Glutamatergic neuron (in vitro differentiated cells): ENCODE data around the gene RALGPS2. TPM values are rescaled to one million over a fixed set of nuclear protein-coding genes. Genes with fewer than 3 reads are reported as not detected.

Experiments
- DNase-seq: peaks from one replicate; pipeline ENCODE4 v3.0.0; 2022
- H3K27ac Mint-ChIP-seq: one replicate; pipeline ENCODE4 v1.8.0; 2020; ENCODE audit warnings: mild to moderate bottlenecking, mixed read lengths, inconsistent platforms; ENCODE audit not compliant: unreplicated experiment
- H3K27me3 Mint-ChIP-seq: one replicate; pipeline ENCODE4 v1.8.0; 2020; ENCODE audit warnings: mild to moderate bottlenecking, moderate library complexity, mixed read lengths, inconsistent platforms; ENCODE audit not compliant: unreplicated experiment
- H3K36me3 Mint-ChIP-seq: one replicate; pipeline ENCODE4 v1.8.0; 2020; ENCODE audit warnings: mild to moderate bottlenecking, mixed read lengths, inconsistent platforms; ENCODE audit not compliant: unreplicated experiment
- H3K4me1 Mint-ChIP-seq: one replicate; pipeline ENCODE4 v1.8.0; 2020; ENCODE audit warnings: mild to moderate bottlenecking, low read depth, mixed read lengths, inconsistent platforms; ENCODE audit not compliant: unreplicated experiment
- H3K4me3 Mint-ChIP-seq: one replicate; pipeline ENCODE4 v1.8.0; 2020; ENCODE audit warnings: mild to moderate bottlenecking, mixed read lengths, inconsistent platforms; ENCODE audit not compliant: unreplicated experiment
- H3K9me3 Mint-ChIP-seq: one replicate; pipeline ENCODE4 v1.8.0; 2020; ENCODE audit warnings: mild to moderate bottlenecking, moderate library complexity, mixed read lengths, inconsistent platforms; ENCODE audit not compliant: unreplicated experiment
- CTCF ChIP-seq: fragments of 200-600 bp; sonication (generic); IDR thresholded peaks from one replicate; pipeline ENCODE4 v1.5.0; 2021; ENCODE audit not compliant: partially characterized antibody, unreplicated experiment
- total RNA-seq: library from RNA; stranded (reverse); fragmentation: NEBNext Ultra II Directional; extraction: Animal tissue kit (Norgen Biotek cat#: 25700); gene quantifications from one replicate; pipeline ENCODE4 v1.2.1, GENCODE V29; 2021; ENCODE audit not compliant: unreplicated experiment

The RALGPS2 gene
- total RNA-seq, 1 donor from 2014 or later, result 17.9 TPM

- Mint-ChIP-seq H3K27me3 (peaks cover 4% of the 10 kb centered on the region), H3K4me1 (peaks cover 24% of the 10 kb centered on the region), H3K36me3 (no peaks in the 10 kb centered on the region), H3K9me3 (no peaks in the 10 kb centered on the region), H3K4me3 (no peak overlapping the region), H3K27ac (no peak overlapping the region)
- DNase-seq, result no peak
- TF ChIP-seq CTCF, result no peak
Observed at GRCh38 chr1:178937695-178938094, 212.7 kb downstream of the RALGPS2 start.

- H3K27ac Mint-ChIP-seq, result peak overlapping the region; percentile 36
- TF ChIP-seq CTCF, result no peak
- no peaks in the 10 kb centered on the region for H3K9me3 Mint-ChIP-seq
- H3K27me3 Mint-ChIP-seq, result peaks cover 4% of the 10 kb centered on the region
- H3K4me3 Mint-ChIP-seq, result no peak overlapping the region
- H3K36me3 Mint-ChIP-seq, result no peaks in the 10 kb centered on the region
- no peak for DNase-seq
- peaks cover 22% of the 10 kb centered on the region for H3K4me1 Mint-ChIP-seq
Observed at GRCh38 chr1:178938101-178938958, 213.3 kb downstream of the RALGPS2 start.

GRCh38 chr1:178938959-178939317, 213.9 kb downstream of the RALGPS2 start:
- Mint-ChIP-seq H3K4me1 (peaks cover 21% of the 10 kb centered on the region), H3K4me3 (no peak overlapping the region), H3K27ac (no peak overlapping the region), H3K27me3 (peaks cover 4% of the 10 kb centered on the region), H3K36me3 (no peaks in the 10 kb centered on the region), H3K9me3 (no peaks in the 10 kb centered on the region)
- no peak for TF ChIP-seq CTCF
- no peak for DNase-seq

GRCh38 chr1:178939338-178940067, 214.5 kb downstream of the RALGPS2 start:
- Mint-ChIP-seq H3K4me3 (peak overlapping the region; percentile 10), H3K4me1 (peaks cover 21% of the 10 kb centered on the region), H3K9me3 (no peaks in the 10 kb centered on the region), H3K36me3 (no peaks in the 10 kb centered on the region), H3K27ac (no peak overlapping the region), H3K27me3 (peaks cover 4% of the 10 kb centered on the region)
- no peak for DNase-seq
- no peak for TF ChIP-seq CTCF
